Posterior vena cava (tissue), 2 donors: ENCODE data around the gene TSHR. TPM values are rescaled to one million over a fixed set of nuclear protein-coding genes. Genes with fewer than 3 reads are reported as not detected.
"Not testable (repeated sequence)": the region's sequence is repeated elsewhere in the genome, so short reads cannot be mapped to it uniquely, and the experiment has no call there.

Experiments used
- DNase-seq: peaks from one replicate; pipeline ENCODE4 v3.0.0-alpha.2; 2020; ENCODE audit warnings: low spot score
- intact Hi-C, 2 donors: fragments of 100-400 bp; cut with DNase I; formaldehyde crosslinking; loops; one replicate each; pipeline versions ENCODE4 v1.14.1 to v1.14.2; 2022 to 2023
- total RNA-seq, 2 donors: library from RNA; stranded (reverse); fragmentation: NEBNext Ultra II Directional; extraction: Animal tissue kit (Norgen Biotek cat#: 25700); gene quantifications; one replicate each; pipeline ENCODE4 v1.2.1, GENCODE V29; 2021
- donor health status: DM: yes; HTN: yes; CAD: no.
- donor health status: DM: yes; HTN: yes; CAD: no.

TSHR gene
- total RNA-seq, 2 donors from 2014 or later, result 0.29 to 1.1 TPM

- DNase-seq, result no peak
- intact Hi-C loops, result no loop called here
Measured at GRCh38 chr14:81110186-81110585, 154.8 kb downstream of the TSHR start.

GRCh38 chr14:81113176-81113575 is 157.8 kb downstream of the TSHR start:
- intact Hi-C loops, result no loop called here

GRCh38 chr14:81113945-81114820 is 158.8 kb downstream of the TSHR start:
- DNase-seq, intact Hi-C loops: not testable (repeated sequence)

More at GRCh38 chr14:81113176-81113575, 157.8 kb downstream of the TSHR start:
- DNase-seq, result no peak

- intact Hi-C loops, result no loop called here
- DNase-seq, result no peak
Measured at GRCh38 chr14:81120501-81120900, 165.1 kb downstream of the TSHR start.

GRCh38 chr14:81122326-81122725 is 166.9 kb downstream of the TSHR start:
- DNase-seq, result no peak
- intact Hi-C loops, result no loop called here

GRCh38 chr14:81123811-81124210 is 168.4 kb downstream of the TSHR start:
- no peak for DNase-seq
- intact Hi-C loops, result no loop called here

GRCh38 chr14:81125536-81125935 is 170.1 kb downstream of the TSHR start:
- intact Hi-C loops, result no loop called here
- no peak for DNase-seq

GRCh38 chr14:81127785-81128184 is 172.4 kb downstream of the TSHR start:
- intact Hi-C loops, result no loop called here
- DNase-seq, result no peak

- intact Hi-C loops, result no loop called here
Measured at GRCh38 chr14:81129242-81129641, 173.8 kb downstream of the TSHR start.

GRCh38 chr14:81132468-81132867 is 177.0 kb downstream of the TSHR start:
- no peak for DNase-seq

More at GRCh38 chr14:81129242-81129641, 173.8 kb downstream of the TSHR start:
- DNase-seq, result no peak

GRCh38 chr14:81133400-81133799 is 178.0 kb downstream of the TSHR start:
- no peak for DNase-seq
- intact Hi-C loops, result no loop called here

More at GRCh38 chr14:81132468-81132867, 177.0 kb downstream of the TSHR start:
- intact Hi-C loops, result no loop called here

- intact Hi-C loops, result no loop called here
- no peak for DNase-seq
Measured at GRCh38 chr14:81137316-81137715, 181.9 kb downstream of the TSHR start.

GRCh38 chr14:81138429-81138828 is 183.0 kb downstream of the TSHR start:
- intact Hi-C loops, result no loop called here
- DNase-seq, result no peak

GRCh38 chr14:81141426-81141825 is 186.0 kb downstream of the TSHR start:
- intact Hi-C loops, result no loop called here

GRCh38 chr14:81143793-81144192 is 188.4 kb downstream of the TSHR start:
- DNase-seq, result no peak
- intact Hi-C loops, result no loop called here

More at GRCh38 chr14:81141426-81141825, 186.0 kb downstream of the TSHR start:
- no peak for DNase-seq

GRCh38 chr14:81144824-81145603 is 189.6 kb downstream of the TSHR start:
- intact Hi-C loops, result no loop called here

GRCh38 chr14:81147140-81147897 is 191.9 kb downstream of the TSHR start:
- no peak for DNase-seq
- intact Hi-C loops, result no loop called here

More at GRCh38 chr14:81144824-81145603, 189.6 kb downstream of the TSHR start:
- no peak for DNase-seq

GRCh38 chr14:81148635-81149034 is 193.2 kb downstream of the TSHR start:
- DNase-seq, result no peak

GRCh38 chr14:81153187-81153586 is 197.8 kb downstream of the TSHR start:
- intact Hi-C loops, result no loop called here
- DNase-seq, result no peak

More at GRCh38 chr14:81148635-81149034, 193.2 kb downstream of the TSHR start:
- intact Hi-C loops, result no loop called here
